GM23338 (cell line): Measurements from ENCODE around the gene DHX38. TPM values are rescaled to one million over a fixed set of nuclear protein-coding genes. Genes with fewer than 3 reads are reported as not detected.
A peak's percentile ranks its signal among the peaks of the same experiment; 100 is the strongest.

ENCODE experiments used
- ATAC-seq: fragments of 200-7000 bp; cut with Tn5 transposase; 3 replicates; pipeline ENCODE4 v1.9.1; 2020
- DNase-seq: peaks from one replicate; pipeline ENCODE4 v3.0.0-alpha.2; 2015; ENCODE audit warnings: low spot score
- H2AFZ ChIP-seq: fragments of 200-600 bp; sonication (generic); 2 replicates; pipeline ENCODE4 v1.8.0; 2016; ENCODE audit warnings: antibody characterized with exemption, mild to moderate bottlenecking, moderate library complexity
- H3F3A ChIP-seq: fragments of 200-600 bp; sonication (generic); replicated peaks from 2 replicates; pipeline ENCODE4 v1.8.0; 2017; ENCODE audit warnings: antibody characterized with exemption, mixed run types, low read depth
- H3K27ac ChIP-seq: fragments of 200-600 bp; sonication (generic); 2 replicates; pipeline ENCODE4 v1.6.1; 2016; ENCODE audit warnings: low read depth
- H3K27me3 ChIP-seq: fragments of 200-600 bp; sonication (generic); 2 replicates; pipeline ENCODE4 v1.8.0; 2016; ENCODE audit warnings: mild to moderate bottlenecking, mixed run types, moderate library complexity; ENCODE audit not compliant: insufficient read depth
- H3K36me3 ChIP-seq: fragments of 200-600 bp; sonication (generic); 2 replicates; pipeline ENCODE4 v1.8.0; 2016; ENCODE audit warnings: mild to moderate bottlenecking; ENCODE audit not compliant: insufficient read depth
- H3K4me1 ChIP-seq: fragments of 200-600 bp; sonication (generic); 2 replicates; pipeline ENCODE4 v1.8.0; 2016; ENCODE audit warnings: mild to moderate bottlenecking, moderate library complexity; ENCODE audit not compliant: insufficient read depth
- H3K4me2 ChIP-seq: fragments of 200-600 bp; sonication (generic); 2 replicates; pipeline ENCODE4 v1.7.1; 2017; ENCODE audit warnings: mixed run types
- H3K4me3 ChIP-seq: fragments of 200-600 bp; sonication (generic); 2 replicates; pipeline ENCODE4 v1.6.1; 2016; ENCODE audit warnings: mixed run types
- H3K79me2 ChIP-seq: fragments of 200-600 bp; sonication (generic); replicated peaks from 2 replicates; pipeline ENCODE4 v1.8.0; 2017; ENCODE audit warnings: mild to moderate bottlenecking; ENCODE audit not compliant: insufficient read depth
- H3K9me2 ChIP-seq: fragments of 200-600 bp; sonication (generic); 2 replicates; pipeline ENCODE4 v1.8.0; 2017; ENCODE audit not compliant: insufficient read depth
- H4K20me1 ChIP-seq: fragments of 200-600 bp; sonication (generic); replicated peaks from 2 replicates; pipeline ENCODE4 v1.8.0; 2017; ENCODE audit warnings: mild to moderate bottlenecking; ENCODE audit not compliant: insufficient read depth
- H3K27ac Mint-ChIP-seq: 2 replicates; pipeline ENCODE4 v1.8.0; 2020; ENCODE audit warnings: inconsistent platforms, mild to moderate bottlenecking, moderate library complexity, mixed read lengths
- H3K27me3 Mint-ChIP-seq: 3 replicates; pipeline ENCODE4 v1.8.0; 2022; ENCODE audit warnings: low read depth, mild to moderate bottlenecking, moderate library complexity, mixed read lengths, inconsistent platforms; ENCODE audit not compliant: insufficient read depth, poor library complexity
- H3K36me3 Mint-ChIP-seq: 3 replicates; pipeline ENCODE4 v1.8.0; 2021; ENCODE audit warnings: low read depth, mild to moderate bottlenecking, inconsistent platforms, moderate library complexity, mixed read lengths
- H3K4me1 Mint-ChIP-seq: 3 replicates; pipeline ENCODE4 v1.8.0; 2020; ENCODE audit warnings: mild to moderate bottlenecking, inconsistent platforms, mixed read lengths
- H3K4me3 Mint-ChIP-seq: 3 replicates; pipeline ENCODE4 v1.8.0; 2021; ENCODE audit warnings: moderate library complexity, mild to moderate bottlenecking, inconsistent platforms, mixed read lengths
- H3K9me3 Mint-ChIP-seq: 3 replicates; pipeline ENCODE4 v1.8.0; 2020; ENCODE audit warnings: moderate library complexity, mild to moderate bottlenecking, inconsistent platforms, mixed read lengths
- CREB1 ChIP-seq: fragments of 250-450 bp; sonication (Bioruptor Pico); IDR thresholded peaks from 2 replicates; pipeline ENCODE4 v1.5.0; 2020; ENCODE audit warnings: low read depth, mild to moderate bottlenecking, moderate library complexity
- EZH2phosphoT487 ChIP-seq: fragments of 200-600 bp; sonication (generic); IDR thresholded peaks from one replicate; pipeline ENCODE4 v1.8.1; 2018; ENCODE audit warnings: antibody characterized with exemption; ENCODE audit not compliant: unreplicated experiment
- JUNB ChIP-seq: IDR thresholded peaks from one replicate; pipeline ENCODE4 v1.6.1; 2016; ENCODE audit warnings: antibody characterized with exemption; ENCODE audit not compliant: unreplicated experiment
- POLR2AphosphoS5 ChIP-seq: IDR thresholded peaks from 2 replicates; pipeline ENCODE4 v1.6.1; 2016; ENCODE audit warnings: antibody characterized with exemption, low read depth
- REST ChIP-seq: IDR thresholded peaks from one replicate; pipeline ENCODE4 v1.6.1; 2018; ENCODE audit warnings: antibody characterized with exemption; ENCODE audit not compliant: unreplicated experiment
- STAT1 ChIP-seq: IDR thresholded peaks from one replicate; pipeline ENCODE4 v1.6.1; 2016; ENCODE audit warnings: antibody characterized with exemption; ENCODE audit not compliant: unreplicated experiment
- ZNF114 ChIP-seq: fragments of 250-450 bp; sonication (Bioruptor Pico); IDR thresholded peaks from 2 replicates; pipeline ENCODE4 v1.5.0; 2020; ENCODE audit warnings: mild to moderate bottlenecking, moderate library complexity
- ZNF331 ChIP-seq: fragments of 250-450 bp; sonication (Bioruptor Pico); IDR thresholded peaks from 2 replicates; pipeline ENCODE4 v1.5.0; 2020; ENCODE audit warnings: low read depth, mild to moderate bottlenecking, moderate library complexity
- polyA plus RNA-seq: library from polyadenylated mRNA; unstranded; fragments of >200 nt; fragmentation: Nextera tagmentation; extraction: Ambion mirVana; gene quantifications from 2 replicates; pipeline ENCODE4 v1.2.1, GENCODE V29; 2016
- total RNA-seq: library from RNA; depleted of rRNA; stranded (reverse); fragments of >200 nt; shearing (Covaris generic); gene quantifications from 2 replicates; pipeline ENCODE4 v1.2.3, GENCODE V29; 2014
- TF ChIP-seq, protein P1 (sequence below): fragments of 250-450 bp; sonication (Bioruptor Pico); IDR thresholded peaks from 2 replicates; pipeline ENCODE4 v1.5.0; 2020; ENCODE audit warnings: mild to moderate bottlenecking, moderate library complexity

Gene DHX38
- total and polyA plus RNA-seq, 2 experiments from 2014 or later = 31.4 to 46.4 TPM

GRCh38 chr16:72125635-72126428, 32.2 kb downstream of the DHX38 start:
- no peaks in the 10 kb centered on the region for H3K36me3 ChIP-seq
- ATAC-seq = no peak

GRCh38 chr16:72126429-72126765, 32.8 kb downstream of the DHX38 start:
- no peak for DNase-seq
- Mint-ChIP-seq H3K27me3 (peaks cover 14% of the 10 kb centered on the region), H3K36me3 (no peaks in the 10 kb centered on the region; the same call in 2 of the 3 replicates), H3K27ac (no peak overlapping the region), H3K4me3 (no peak overlapping the region), H3K9me3 (no peaks in the 10 kb centered on the region), H3K4me1 (peaks cover 27% of the 10 kb centered on the region)
- TF ChIP-seq, protein P1, sequence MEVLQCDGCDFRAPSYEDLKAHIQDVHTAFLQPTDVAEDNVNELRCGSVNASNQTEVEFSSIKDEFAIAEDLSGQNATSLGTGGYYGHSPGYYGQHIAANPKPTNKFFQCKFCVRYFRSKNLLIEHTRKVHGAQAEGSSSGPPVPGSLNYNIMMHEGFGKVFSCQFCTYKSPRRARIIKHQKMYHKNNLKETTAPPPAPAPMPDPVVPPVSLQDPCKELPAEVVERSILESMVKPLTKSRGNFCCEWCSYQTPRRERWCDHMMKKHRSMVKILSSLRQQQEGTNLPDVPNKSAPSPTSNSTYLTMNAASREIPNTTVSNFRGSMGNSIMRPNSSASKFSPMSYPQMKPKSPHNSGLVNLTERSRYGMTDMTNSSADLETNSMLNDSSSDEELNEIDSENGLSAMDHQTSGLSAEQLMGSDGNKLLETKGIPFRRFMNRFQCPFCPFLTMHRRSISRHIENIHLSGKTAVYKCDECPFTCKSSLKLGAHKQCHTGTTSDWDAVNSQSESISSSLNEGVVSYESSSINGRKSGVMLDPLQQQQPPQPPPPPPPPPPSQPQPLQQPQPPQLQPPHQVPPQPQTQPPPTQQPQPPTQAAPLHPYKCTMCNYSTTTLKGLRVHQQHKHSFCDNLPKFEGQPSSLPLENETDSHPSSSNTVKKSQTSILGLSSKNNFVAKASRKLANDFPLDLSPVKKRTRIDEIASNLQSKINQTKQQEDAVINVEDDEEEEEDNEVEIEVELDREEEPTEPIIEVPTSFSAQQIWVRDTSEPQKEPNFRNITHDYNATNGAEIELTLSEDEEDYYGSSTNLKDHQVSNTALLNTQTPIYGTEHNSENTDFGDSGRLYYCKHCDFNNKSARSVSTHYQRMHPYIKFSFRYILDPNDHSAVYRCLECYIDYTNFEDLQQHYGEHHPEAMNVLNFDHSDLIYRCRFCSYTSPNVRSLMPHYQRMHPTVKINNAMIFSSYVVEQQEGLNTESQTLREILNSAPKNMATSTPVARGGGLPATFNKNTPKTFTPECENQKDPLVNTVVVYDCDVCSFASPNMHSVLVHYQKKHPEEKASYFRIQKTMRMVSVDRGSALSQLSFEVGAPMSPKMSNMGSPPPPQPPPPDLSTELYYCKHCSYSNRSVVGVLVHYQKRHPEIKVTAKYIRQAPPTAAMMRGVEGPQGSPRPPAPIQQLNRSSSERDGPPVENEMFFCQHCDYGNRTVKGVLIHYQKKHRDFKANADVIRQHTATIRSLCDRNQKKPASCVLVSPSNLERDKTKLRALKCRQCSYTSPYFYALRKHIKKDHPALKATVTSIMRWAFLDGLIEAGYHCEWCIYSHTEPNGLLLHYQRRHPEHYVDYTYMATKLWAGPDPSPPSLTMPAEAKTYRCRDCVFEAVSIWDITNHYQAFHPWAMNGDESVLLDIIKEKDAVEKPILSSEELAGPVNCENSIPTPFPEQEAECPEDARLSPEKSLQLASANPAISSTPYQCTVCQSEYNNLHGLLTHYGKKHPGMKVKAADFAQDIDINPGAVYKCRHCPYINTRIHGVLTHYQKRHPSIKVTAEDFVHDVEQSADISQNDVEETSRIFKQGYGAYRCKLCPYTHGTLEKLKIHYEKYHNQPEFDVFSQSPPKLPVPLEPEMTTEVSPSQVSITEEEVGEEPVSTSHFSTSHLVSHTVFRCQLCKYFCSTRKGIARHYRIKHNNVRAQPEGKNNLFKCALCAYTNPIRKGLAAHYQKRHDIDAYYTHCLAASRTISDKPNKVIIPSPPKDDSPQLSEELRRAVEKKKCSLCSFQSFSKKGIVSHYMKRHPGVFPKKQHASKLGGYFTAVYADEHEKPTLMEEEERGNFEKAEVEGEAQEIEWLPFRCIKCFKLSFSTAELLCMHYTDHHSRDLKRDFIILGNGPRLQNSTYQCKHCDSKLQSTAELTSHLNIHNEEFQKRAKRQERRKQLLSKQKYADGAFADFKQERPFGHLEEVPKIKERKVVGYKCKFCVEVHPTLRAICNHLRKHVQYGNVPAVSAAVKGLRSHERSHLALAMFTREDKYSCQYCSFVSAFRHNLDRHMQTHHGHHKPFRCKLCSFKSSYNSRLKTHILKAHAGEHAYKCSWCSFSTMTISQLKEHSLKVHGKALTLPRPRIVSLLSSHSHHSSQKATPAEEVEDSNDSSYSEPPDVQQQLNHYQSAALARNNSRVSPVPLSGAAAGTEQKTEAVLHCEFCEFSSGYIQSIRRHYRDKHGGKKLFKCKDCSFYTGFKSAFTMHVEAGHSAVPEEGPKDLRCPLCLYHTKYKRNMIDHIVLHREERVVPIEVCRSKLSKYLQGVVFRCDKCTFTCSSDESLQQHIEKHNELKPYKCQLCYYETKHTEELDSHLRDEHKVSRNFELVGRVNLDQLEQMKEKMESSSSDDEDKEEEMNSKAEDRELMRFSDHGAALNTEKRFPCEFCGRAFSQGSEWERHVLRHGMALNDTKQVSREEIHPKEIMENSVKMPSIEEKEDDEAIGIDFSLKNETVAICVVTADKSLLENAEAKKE (CRISPR knock-in tag) = no peak
- TF ChIP-seq ZNF331 (CRISPR knock-in tag) (no peak), CREB1 (CRISPR knock-in tag) (no peak), REST (no peak), JUNB (no peak), STAT1 (no peak), ZNF114 (CRISPR knock-in tag) (no peak), POLR2AphosphoS5 (no peak)
- H4K20me1 ChIP-seq = no peaks in the 10 kb centered on the region
- H3K27ac ChIP-seq = no peak overlapping the region
- H3K4me2 ChIP-seq = no peak overlapping the region
- H3K36me3 ChIP-seq = no peaks in the 10 kb centered on the region
- H3K4me1 ChIP-seq = no peaks in the 10 kb centered on the region; the same call in none of the 2 replicates
- no peaks in the 10 kb centered on the region for H3F3A ChIP-seq
- no peaks in the 10 kb centered on the region for H3K27me3 ChIP-seq
- no peaks in the 10 kb centered on the region for H3K9me2 ChIP-seq
- no peak for ATAC-seq
- H3K4me3 ChIP-seq = no peak overlapping the region
- H3K79me2 ChIP-seq = no peaks in the 10 kb centered on the region
- H2AFZ ChIP-seq = no peak overlapping the region

More at GRCh38 chr16:72125635-72126428, 32.2 kb downstream of the DHX38 start:
- Histone ChIP-seq H3K27ac (no peak overlapping the region), H2AFZ (peak overlapping the region; percentile 33; the same call in 1 of the 2 replicates), H3F3A (no peaks in the 10 kb centered on the region), H3K4me2 (no peak overlapping the region), H4K20me1 (no peaks in the 10 kb centered on the region), H3K4me1 (no peaks in the 10 kb centered on the region; the same call in none of the 2 replicates), H3K4me3 (no peak overlapping the region), H3K27me3 (no peaks in the 10 kb centered on the region), H3K9me2 (no peaks in the 10 kb centered on the region), H3K79me2 (no peaks in the 10 kb centered on the region)
- Mint-ChIP-seq H3K36me3 (no peaks in the 10 kb centered on the region), H3K27ac (peak overlapping the region; percentile 30; the same call in 1 of the 2 replicates), H3K9me3 (no peaks in the 10 kb centered on the region), H3K4me1 (peaks cover 21% of the 10 kb centered on the region), H3K4me3 (no peak overlapping the region), H3K27me3 (peaks cover 12% of the 10 kb centered on the region)
- DNase-seq = no peak
- no peak for TF ChIP-seq STAT1
- TF ChIP-seq POLR2AphosphoS5 = no peak
- no peak for TF ChIP-seq EZH2phosphoT487
